ENCODE data around the gene ZNF768.
A peak's percentile ranks its signal among the peaks of the same experiment; 100 is the strongest.

The ZNF768 gene

DNA sequence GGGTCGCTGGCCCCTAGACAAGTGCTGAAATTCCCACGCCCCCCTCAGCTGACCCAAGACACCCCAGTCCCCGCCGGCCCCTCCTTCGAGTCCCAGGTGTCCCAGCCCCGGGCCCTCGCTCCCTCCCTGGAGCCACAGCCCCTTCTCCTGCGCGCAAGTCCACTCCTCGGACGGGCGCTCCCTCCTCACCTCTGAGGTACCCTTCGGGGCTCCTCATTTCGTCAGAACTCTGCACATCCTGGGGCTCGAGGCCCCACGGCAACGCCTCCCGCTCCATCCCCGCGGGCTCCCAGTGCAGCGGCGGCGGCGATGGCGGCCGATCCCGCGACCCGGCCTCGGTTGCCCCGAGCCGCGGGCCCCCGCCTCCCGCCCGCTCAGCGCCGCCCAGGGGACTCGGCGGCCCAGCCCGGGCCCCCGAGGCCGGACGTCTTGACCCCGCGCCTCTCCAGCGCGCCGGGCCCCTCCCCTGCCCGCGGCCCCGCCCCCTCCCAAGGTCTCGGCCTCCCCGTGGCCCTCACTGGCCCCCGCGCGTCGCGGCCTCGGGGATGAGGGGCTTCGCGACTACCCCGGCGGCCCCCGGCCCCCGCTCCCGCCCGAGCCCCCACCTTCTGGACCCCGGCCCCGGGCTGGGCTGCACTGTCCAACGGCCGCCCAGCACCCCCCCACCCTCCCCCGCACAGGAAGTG, at the start of gene ZNF768:
Gene ZNF768 (minus strand): TSS at position 430 of the 686 bp plus-strand sequence. CDS start 153 bp downstream, at position 277.
- DNase-seq = peak; percentile 6

DNA sequence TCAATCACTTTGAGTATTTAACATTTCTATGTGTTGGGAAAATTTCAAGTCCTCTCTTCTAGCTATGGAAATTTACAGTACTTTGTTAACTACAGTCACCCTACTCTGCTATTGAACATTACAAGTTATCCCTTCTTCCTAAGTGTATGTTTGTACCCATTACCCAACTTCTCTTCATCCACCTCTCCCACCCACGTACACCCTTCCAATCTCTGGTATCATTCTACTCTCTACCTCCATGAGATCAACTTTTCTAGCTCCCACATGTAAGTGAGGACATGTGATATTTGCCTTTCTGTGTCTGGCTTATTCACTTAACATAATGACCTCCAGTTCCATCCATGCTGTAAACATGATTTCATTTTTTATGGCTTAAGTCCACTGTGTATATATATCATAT, 48.3 kb upstream of the ZNF768 start:
- DNase-seq = no peak

DNA sequence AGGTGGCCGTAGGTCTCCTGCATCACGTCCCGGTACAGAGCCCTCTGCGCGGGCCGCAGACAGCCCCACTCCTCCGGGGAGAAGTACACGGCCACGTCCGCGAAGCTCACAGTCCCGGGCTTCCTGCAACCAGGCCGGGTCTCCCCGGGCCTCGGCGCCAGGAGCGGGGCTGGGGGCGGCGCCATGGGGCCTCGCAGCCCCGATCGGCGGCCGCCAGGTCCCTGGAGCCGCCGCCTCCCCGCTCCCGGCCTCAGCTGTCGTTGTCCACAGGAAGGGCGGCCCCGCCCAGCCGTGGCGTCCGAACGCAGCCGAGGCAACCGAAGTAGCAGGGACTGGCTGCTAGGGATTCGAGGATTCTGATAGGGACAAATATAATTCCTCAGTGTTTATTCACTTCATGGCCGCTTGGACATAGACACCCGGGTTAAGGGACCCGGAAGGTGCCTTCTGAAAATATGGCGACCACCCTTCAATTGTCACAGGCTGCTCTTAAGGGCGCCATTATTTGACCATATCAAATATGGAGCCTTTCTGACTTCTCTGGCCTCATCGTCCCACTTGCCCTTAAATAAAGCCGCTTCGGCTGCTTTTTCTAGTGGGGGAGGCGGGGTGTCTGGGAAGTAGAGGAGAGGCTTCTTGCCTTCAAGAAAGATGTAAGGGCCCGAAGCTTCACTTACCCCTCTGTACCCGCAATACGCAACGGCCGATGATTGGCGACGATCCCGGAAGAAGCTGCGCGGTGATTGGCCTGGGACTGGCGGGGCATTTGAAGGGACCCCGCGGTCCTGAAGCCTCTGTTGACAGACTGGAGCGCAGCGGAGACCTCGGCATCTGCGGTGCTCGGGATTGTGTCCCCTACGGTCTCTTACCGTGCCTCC, 45.3 kb upstream of the ZNF768 start, which contains the start of gene ZNF688:
Gene ZNF688 (minus strand): TSS at position 270 of the 878 bp plus-strand sequence. CDS start 85 bp downstream, at position 185.
- DNase-seq = peak; percentile 98

DNA sequence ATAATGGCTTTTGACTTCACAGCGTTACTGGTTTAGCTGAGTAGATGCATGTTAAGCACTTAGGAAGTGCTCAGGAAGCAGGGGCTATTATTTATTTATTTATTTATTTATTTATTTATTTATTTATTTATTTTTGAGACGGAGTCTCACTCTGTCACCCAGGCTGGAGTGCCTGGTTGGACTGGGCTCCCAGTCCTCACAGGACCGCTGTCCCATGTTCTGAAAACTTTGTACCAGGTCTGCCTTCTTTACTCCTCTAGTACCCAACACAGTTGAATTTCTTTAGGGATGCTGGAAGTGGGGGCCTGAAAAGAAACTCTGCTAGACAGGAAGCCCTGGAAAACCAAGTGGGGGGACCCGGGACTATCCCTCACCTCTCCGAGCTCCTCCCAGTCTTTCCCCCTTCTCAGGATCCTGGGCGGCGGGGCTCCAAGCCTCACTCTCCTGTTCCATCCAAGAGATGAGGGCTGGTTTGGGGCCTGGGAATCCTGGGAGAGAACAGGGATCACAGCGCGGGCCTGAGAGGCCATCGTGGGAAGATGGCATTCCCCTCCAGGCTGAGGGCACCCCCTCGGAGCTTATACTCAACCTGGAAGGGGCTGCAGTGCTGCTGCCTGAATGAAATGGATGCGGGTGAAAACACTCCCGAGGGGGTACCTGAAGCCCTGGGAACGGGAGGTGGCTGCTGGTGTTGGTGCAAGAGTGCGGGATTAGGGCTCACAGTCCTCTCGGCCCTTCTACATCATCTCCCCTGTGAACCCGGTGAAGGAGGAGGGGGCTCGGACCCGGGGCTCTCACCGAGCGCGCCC, 44.5 kb upstream of the ZNF768 start:
- peak; percentile 58 for DNase-seq

DNA sequence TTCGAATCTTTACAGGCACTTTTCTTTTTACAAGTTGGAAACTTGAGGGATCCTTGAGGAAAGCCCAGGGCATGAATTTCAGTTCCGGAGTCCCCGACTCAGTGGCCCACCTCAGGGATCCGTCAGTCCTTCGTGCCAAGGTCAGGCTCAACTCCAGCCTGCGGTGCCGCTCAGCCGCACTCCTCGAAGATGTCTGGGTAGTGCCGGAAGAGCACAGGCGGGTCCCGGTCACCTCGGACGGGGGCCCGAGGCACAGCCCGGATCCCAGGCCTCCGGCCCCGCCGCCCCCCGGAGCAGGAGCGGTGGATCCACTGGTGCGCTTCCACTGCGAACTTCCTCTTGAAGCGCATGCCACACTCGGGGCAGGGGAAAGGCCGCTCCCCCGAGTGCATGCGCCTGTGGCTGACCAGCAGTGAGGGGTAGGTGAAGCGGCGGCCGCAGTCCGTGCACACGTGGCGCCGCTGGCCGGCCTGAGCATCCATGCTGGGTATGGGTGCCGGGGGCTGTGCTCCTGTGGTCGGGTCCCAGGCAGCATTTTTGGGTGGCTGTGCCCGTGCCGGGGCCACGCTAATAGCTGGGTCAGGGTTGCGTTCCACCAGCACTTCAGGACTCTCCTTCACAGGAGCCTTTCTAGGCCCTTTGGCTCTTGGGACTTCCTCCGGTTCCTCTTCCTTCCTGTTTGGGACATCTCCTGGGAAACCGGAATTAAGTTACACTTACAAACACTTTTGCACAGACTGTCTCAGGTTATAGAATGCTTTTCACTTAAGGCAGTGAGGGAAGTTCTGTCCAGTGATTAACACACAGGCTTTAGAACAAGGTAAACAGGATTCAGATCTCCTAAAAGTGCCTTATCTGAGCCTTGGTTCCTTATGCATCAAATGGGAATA, 43.6 kb upstream of the ZNF768 start:
- DNase-seq = no peak

DNA sequence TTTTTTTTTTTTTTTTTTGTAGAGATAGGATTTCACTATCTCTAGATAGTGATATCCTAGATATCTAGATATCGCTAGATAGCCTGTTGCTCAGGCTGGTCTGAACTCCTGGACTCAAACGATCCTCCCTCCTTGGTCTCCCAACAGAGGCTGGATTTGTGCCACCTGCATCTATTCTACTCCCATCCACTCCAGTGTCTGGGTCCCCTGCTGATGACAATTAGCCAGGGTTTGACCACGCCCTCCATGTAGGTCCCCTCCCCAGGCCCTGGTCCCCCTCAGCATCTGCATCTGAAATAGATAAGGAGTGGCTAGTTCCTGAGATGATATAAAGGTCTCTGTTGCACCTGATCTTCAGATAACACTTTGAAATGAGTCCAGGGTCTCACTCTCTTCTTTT, 42.9 kb upstream of the ZNF768 start:
- no peak for DNase-seq

DNA sequence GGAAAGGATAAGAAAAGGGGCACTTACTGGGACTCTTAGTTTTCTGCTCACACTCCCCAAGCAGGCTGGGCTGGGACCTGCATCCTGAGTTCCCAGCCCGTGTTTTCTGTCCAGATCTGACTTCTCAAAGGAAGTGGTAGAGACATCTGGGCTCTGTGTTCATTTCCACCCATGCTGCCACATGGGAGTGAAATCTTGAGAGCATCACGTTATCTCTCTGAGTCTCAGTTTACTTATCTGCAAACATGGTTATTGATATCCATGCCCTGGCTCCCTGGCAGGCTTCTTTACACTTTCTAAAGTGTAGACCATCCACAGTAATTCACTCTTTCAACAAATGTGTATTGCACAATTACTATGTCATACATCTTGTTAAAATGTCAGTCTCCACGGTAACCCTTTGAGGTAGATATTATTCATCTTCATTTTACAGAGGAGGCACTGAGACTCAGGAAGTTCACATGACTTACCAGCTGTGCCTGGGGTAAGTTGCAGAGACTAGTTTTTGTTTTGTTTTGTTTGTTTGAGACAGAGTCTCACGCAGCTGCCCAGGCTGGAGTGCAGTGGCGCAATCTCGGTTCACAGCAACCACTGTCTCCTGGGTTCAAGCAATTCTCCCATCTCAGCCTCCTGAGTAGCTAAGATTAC, 41.7 kb upstream of the ZNF768 start:
- DNase-seq = peak; percentile 61

DNA sequence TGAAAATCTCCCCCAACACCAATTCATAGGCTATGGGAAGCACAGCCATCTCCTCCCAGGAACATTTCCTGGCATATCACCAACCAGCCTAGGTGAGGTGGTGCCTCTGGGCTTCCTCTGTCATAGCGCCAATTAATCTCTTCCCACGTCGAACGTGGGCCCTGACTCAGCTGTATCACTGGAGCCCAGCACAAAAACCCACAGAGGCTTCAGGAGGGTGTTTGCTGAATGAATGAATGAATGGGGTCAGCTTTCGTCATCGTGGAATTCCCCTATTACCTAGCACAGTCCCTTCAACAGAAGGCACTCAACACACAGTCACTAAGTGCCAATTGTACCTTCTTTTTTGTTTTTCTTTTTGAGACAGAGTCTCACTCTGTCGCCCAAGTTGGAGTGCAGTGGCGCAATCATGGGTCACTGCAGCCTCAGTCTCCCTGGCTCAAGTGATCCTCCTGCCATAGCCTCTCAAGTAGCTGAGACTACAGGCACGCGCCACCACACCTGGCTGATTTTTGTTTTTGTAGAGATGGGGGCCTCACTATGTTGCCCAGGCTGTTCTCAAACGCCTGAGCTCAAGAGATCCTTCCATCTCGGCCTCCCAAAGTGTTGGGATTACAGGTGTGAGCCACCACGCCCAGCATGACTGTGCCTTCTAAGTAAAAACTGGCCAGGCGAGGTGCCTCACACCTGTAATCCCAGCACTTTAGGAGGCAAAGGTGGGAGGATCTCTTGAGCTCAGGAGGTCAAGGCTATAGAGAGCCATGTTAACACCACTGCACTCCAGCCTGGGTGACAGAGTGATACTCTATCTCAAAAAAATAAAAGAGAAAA, 41.0 kb upstream of the ZNF768 start:
- DNase-seq = no peak

DNA sequence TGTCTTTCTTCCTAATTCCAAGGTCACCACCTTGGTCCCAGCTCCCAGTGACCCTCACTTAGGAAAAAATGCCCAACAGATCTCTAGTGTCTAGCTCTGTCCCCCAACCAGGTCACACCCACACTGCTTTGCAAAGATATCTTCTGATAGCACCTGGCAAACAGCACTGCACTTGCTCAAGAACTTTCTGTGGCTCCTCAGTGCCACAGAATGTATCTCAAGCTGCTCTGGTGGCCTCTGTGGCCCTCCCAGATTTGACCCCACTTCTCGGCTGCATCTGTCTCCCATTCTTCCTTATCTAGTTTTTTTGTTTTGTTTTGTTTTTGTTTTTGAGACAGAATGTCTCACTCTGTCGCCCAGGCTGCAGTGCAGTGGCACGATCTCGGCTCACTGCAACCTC, 40.2 kb upstream of the ZNF768 start:
- no peak for DNase-seq

DNA sequence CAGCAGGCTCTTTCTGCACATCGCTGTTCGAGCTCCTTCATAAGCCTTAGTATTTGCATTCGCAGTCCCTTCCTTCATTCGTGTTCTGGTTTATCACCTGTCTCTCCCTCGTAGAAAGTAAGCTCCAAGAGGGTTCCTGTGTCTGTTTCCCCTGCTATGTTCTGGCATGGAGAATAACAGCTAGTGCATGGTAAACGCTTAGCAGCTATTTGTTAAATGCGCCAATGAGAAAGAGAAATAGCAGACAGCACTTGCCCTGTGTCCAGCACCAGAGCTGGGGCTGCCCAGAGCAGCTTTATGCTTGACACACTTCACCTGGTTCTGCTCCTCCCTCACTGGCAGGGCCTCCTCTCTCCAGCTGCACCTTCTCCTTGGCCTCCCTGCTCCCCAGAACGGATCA, 39.6 kb upstream of the ZNF768 start:
- no peak for DNase-seq

DNA sequence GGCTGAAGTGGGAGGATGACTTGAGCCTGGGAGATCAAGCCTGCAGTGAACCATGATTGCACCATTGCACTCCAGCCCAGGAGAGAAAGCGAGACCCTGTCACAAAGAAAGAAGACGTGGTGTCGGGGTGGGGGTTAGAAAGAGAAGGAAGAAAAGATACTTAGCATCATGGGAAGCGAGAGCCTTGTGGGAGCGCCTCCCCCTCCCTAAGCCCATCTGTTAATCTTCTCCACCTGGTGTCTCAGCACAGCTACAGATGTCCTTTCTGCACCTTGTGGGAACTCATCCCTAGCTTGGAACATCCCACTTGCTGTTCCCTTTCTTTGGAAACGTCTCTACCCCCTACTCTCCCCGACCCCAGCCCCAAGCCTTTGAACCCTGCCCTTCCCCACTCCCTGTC, 39.2 kb upstream of the ZNF768 start:
- peak; percentile 77 for DNase-seq

DNA sequence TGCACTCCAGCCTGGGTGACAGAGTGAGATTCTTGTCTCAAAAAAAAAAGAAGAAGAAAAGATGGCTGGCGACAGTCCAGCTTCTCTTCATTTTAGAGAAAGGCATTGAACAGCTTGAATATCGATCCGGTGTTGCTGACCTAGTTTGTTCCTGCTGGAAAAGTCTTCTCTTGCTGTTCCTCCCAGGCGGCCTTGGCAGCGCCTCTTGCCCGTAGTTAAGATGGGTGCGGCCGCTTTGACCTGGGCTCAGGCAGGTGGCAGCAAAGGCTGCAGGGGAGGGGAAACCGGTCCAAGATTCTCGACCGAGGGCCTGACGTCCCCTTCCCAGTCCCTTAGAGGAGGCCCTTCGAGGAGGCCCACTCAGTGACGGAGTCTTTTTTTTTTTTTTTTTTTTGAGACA, 35.7 kb upstream of the ZNF768 start:
- no peak for DNase-seq

DNA sequence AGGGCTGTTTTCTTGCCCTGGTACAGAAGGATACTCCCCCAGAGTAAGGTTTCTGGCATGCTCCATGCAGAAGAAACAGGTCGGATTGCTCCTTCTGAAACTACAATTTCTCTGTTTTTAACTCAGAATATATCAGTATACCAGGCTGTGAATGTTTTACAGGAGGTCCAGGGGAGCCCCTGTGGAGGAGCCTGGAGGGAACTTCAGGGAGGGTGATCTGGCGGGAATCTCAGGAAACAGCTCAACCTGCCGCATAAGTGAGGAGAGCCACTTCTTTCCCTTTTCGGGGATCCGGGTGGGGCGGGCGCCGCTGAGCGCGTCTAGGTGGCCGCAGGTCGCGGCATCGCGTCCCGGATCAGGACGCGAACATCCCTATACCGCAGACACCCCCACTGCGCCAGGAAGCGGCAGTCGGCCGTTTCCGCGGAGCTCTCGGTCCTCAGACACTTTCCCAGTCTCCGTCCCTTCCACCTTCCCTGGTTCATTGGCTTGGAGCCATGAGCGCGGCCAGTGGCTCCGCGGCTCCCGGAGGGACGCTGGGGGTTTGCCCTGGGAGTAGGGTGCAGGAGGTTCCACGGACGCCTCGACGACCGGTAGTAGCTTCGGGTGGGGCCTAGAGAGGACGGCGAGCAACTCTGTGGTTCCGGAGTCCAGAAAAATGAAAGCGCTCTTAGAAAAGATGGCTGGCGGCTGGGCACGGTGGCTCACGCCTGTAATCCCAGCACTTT, 34.9 kb upstream of the ZNF768 start:
- no peak for DNase-seq

DNA sequence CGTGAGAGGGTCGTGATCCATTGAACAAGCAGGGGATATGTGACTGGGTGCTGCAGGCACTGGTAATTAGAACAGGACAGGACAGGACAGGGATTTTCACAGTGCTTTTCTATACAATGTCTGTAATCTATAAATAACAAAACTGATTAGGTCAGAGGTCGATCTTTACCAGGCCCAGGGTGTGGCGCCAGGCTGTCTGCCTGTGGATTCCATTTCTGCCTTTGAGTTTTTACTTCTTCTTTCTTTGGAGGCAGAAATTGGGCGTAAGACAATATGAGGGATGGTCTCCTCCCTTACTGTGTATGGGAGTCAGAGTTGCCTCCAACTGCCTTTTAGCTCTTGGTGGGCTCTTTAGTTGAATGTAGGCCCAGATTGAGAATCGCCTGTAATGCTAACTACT, 33.3 kb upstream of the ZNF768 start:
- DNase-seq = no peak

DNA sequence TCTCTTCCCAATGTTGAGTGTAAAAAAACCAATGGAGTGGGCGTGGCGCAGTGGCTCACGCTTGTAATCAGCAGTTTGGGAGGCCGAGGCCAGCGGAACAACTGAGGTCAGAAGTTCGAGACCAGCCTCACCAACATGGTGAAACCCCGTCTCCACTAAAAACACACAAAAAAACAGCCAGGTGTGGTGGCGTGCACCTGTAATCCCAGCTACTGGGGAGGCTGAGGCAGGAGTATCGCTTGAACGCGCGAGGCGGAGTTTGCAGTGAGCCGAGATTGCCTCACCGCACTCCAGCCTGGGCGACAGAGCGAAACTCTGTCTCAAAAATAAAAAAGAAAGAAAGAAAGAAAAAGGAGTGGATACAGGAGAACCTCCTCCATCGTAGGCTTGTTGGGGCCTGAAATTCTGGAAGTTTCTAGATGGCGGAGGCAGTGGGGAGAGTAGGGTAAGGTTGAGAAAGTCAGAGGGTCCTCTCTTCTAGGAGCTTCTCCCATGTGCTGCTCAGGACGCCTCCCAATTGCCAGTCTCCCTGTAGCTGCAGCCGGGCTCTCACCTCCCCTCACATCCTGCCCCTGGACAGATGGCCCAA, 32.5 kb upstream of the ZNF768 start:
- no peak for DNase-seq

DNA sequence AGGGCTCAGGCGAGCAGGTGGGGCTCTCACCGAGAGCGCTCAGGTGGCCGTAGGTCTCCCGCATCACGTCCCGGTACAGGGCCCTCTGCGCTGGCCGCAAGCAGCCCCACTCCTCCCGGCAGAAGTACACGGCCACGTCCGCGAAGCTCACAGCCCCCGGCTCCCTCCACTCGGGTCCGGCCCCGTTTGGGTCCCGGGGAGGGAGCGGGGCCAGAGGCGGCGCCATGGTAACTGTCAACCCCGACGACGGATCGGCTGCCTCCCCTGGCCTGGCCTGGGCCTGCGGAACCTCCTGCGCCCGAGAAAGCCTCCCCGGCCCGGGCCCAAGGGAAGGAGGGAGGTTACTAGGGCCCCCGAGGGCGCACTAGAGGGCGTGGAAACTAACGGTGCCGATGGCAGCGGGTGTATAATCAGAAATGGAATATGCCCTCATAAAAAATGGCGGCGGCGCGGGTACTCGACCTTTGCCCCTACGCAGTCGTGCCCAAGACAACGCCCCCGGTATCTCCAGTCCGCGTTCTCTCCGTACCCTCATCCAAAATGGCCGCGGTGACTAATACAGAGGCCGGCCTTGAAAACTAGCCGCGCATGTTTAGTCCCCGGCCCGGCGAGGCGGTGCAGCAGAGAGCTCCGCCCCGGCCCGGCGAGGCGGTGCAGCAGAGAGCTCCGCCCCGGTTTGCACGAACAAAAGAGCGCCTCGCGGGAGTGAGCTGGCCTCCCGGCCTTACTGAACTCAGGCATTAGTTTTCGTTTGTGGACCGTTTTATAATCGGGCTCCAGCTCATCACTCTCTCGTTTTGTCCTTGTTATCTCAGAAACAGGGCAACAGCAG, 31.8 kb upstream of the ZNF768 start, which contains the start of gene ZNF764:
Gene ZNF764 (minus strand): TSS at position 418 of the 832 bp plus-strand sequence. CDS start 192 bp downstream, at position 226.
- DNase-seq = peak; percentile 98

DNA sequence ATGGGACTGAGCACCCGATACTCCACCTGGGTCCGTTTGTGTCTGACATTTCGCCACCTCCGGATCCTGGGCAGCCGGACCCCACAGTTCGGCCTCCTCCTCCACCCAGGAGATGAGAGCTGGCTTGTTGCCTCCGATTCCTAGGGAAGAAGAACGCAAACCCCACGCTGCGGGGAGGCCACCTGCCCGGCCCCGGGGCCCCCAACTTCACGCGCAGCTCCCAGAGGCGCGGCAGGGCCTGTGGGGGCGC, 31.3 kb upstream of the ZNF768 start:
- no peak for DNase-seq

DNA sequence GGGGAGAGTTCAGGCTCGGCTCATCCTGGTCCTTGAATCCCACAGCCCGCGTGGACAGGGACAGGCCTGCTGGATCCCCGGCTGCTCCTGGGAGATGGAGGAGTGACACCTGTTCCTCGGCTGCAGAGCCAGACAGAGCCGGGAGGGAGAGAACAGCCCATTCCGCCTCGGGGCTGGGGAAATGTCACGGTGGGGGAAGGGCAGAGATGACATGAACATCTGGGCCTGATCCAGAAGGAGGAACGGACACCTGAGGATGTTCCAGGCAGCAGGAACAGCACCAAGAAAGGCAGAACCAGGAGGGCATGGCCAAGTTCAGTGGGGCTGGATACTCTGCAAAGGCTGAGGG, 29.7 kb upstream of the ZNF768 start:
- no peak for DNase-seq
